Measurements from ENCODE around the gene RFWD3. TPM values are rescaled to one million over a fixed set of nuclear protein-coding genes. Genes with fewer than 3 reads are reported as not detected.
A peak's percentile ranks its signal among the peaks of the same experiment; 100 is the strongest.

Gene RFWD3
- total RNA-seq, 1 donor from 2014 or later = 31.7 TPM

DNA sequence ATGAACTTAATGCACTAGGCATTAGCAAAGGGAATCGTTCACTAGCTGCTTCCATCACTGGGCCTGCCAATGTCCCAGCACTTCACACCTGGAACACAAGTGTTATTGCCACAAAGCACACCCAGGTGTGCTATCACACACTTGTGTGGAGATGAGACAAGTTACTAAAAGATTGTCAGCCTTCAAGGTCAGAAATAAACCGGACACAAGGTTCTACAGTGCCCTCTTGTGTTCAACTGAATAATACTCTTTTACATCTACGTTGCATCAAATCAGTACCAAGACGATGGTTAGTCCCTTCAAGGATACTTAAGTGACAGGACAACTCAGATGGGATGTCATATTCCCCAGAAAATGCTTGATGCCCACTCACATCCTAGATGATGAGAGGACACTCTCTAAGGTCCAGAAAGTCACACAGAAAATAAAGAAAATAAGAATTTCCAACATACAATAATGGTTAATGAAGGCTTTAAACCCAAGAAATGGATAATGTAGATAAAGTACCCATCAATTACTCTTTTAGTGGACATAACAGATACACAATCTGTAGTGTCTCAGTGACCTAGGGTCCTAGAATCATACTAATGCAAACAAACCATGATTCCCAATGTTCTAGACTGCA, 43.4 kb downstream of the RFWD3 start:
- no peak for DNase-seq (ENCODE audit: low read depth, low spot score)

DNA sequence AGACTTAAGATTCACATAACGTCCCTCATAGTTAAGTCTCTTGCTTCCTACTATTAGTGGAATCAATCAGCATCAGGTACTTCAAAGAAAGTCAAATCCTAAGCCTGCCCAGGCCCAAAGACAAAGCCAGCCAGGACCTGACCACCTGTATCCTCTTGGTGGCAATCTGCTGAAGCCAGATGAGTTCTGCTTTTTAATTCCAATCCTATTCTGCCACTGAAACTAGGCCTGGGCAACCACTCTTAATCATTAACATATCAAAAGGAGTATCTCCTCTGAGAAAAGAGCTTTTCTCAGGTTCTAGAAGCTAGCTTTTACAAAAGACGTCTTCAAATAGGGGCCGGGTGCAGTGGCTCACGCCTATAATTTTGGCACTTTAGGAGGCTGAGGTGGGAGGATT, 44.7 kb downstream of the RFWD3 start:
- DNase-seq (ENCODE audit: low read depth, low spot score) = no peak

DNA sequence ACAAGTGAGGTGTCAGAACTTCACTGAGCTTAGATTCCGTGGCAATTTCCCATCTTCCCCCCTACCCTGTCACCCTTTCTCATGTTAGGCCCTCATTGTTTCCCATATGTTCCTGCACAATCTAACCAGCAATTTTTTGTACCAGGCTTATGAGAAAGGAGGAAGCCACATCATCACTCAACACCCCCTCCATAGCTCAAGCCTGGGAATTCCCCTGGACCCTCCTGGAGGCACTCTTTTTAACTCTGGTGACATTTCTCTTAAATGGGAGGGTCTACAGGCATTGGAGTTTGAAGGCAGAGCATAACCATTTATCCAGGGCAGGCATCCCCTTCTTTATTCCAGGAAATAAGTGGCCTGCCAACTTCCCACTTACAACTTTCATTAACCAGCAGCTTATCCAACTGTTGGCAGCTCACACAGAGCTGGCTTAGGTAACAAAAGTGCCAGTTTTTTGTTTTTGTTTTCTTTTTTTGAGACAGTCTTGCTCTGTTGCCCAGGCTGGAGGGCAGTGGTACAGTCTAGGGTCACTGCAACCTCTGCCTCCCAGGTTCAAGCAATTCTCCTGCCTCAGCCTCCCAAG, 49.4 kb downstream of the RFWD3 start:
- DNase-seq (ENCODE audit: low read depth, low spot score) = no peak

DNA sequence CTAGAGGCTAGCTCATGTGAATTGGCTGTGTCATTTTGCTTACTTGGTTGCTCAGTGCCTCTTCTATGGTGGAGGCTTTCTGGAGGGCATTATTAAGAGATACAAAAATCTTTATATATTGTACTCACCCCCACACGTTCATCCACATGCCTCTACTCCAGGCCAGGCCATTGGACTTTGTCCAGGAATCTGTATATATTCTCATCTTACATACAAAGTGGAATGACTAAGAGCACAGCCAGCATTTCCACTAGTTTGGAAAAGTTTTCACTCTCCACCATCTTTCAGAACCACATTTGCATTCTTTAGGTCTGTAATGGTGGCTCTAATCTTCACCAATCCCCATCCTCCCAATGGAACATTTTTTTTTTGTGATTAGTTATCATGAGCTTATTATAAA, 55.0 kb downstream of the RFWD3 start:
- no peak for DNase-seq (ENCODE audit: low read depth, low spot score)

DNA sequence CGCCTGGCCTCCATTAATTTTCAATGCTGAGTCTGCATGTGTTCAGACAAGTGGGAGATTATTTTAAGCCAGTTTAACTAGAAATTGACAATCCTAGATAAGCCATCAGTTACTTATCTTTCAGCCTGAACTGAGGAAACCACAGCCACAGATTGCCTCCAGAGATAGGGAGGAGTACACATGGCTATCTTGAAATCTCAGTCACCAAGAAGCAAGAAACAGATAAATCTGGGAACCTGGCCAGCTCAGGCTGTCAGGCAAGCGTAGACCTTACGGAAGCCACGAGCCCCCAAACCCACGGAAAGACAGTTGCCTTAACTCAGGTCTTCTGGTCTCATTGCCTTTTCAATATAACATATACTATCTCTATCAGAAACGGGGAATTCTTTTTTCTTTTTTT, 57.7 kb downstream of the RFWD3 start:
- no peak for DNase-seq (ENCODE audit: low read depth, low spot score)

- no peak for DNase-seq (ENCODE audit: low read depth, low spot score)
Measured at GRCh38 chr16:74608381-74608780, 58.3 kb downstream of the RFWD3 start.

GRCh38 chr16:74607962-74608356, 58.7 kb downstream of the RFWD3 start:
- DNase-seq (ENCODE audit: low read depth, low spot score) = no peak

DNA sequence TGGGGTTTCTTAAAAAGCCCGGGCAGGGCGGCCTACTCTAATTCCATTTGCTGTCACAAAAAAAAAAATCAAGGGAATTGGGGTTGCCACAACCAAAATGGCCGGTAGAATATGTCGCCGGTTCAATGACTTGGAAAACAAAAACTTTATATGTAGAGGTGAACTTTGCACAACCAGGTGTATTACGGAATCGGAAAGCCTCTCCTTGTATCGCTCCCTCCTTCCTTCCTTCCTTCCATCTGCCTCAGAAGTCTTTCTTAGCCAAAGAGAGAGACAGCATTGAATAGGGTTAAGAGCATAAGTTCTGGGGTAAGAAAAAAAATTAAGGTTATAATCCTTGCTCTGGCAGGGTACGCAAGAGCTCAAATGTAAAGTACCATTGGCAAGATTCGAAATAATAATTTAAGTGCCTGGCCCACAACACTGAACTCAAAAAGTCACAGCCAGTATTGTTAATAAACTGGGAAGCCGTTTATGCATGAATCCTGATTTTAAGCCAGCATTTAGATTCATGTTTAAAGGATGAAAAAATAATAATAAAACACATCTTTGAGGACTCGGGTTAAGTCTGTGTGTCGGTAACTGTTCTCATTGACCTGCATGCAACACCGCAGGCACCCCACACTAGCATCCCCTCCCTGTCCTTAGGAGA, 59.2 kb downstream of the RFWD3 start:
- no peak for DNase-seq (ENCODE audit: low read depth, low spot score)

- peak; percentile 73 for DNase-seq (ENCODE audit: low read depth, low spot score)
Measured at GRCh38 chr16:74606521-74607309, 60.0 kb downstream of the RFWD3 start, which contains the start of gene GLG1. Gene GLG1 (minus strand): TSS chr16:74607114. CDS start chr16:74607094, 20 bp downstream.

DNA sequence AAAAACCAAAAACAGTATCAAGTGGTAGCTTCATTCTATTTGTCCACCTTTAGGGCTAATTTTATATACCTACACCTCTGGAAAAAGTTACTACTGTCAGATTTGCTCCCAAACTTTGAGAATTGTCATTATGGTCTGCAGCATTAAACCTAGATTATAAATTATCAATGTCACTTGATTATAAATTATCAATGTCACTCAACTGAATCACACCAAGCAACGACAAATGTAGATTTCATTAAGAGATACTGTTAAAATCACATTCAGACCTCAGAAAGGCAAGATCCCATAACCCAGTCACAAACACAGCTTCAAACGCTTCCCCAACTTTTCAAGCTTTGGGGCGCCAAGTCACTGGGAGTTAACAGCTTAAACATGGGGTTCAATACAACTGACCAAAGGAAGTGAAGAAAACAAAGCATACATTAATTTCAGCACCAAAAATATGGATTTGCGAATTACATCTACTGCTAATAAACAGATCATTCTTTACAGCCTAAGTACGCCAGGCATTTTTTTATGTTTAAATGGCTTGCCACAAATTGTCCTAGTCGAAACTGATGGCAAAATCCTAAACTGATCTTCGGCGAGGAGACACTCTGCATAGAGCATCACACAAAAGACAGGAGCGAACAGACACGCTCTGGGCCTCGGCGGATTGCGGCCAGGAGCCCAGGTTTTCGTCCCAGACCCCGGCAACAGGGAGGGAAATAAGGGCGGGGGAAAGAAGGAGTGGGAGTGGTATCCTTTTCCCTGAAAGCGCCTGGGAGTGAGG, 60.7 kb downstream of the RFWD3 start:
- DNase-seq (ENCODE audit: low read depth, low spot score) = no peak

- DNase-seq (ENCODE audit: low read depth, low spot score) = no peak
Measured at GRCh38 chr16:74605332-74605731, 61.3 kb downstream of the RFWD3 start.

GRCh38 chr16:74603848-74604247, 62.8 kb downstream of the RFWD3 start:
- no peak for DNase-seq (ENCODE audit: low read depth, low spot score)

DNA sequence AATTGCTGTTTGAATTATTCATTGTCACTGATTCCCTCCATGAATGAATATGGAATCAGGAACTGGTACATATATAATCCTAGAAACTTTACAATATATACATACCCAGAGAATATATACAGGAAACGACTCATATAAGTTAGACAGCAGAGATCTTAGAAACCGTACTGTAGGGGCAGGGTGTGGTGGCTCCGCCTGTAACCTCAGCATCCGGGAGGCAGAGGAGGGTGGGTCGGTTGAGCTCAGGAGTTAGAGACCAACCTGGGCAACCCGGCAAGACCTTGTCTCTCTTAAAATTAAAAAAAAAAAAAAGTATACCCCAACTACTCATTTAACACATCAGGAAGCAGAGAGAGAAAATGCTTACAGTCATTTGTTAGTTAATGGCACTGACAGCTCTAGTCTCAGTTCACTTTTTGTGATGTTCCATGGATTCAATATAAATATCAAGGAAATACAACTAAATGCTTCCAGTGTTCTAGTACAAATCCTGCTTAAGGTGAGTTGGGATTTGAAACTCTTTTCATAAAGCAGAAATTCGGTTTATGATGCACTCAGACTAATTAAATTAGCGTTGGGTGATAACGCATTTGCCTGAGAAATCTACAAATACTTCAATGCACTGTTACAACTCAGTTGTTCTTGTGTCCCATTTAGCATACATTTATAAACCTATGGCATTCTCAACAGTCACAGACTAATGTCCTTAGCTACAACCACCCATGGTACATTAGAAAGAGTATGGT, 65.4 kb downstream of the RFWD3 start:
- DNase-seq (ENCODE audit: low read depth, low spot score) = no peak

- no peak for DNase-seq (ENCODE audit: low read depth, low spot score)
Measured at GRCh38 chr16:74596586-74596985, 70.1 kb downstream of the RFWD3 start.

- DNase-seq (ENCODE audit: low read depth, low spot score) = no peak
Measured at GRCh38 chr16:74592847-74593246, 73.8 kb downstream of the RFWD3 start.

DNA sequence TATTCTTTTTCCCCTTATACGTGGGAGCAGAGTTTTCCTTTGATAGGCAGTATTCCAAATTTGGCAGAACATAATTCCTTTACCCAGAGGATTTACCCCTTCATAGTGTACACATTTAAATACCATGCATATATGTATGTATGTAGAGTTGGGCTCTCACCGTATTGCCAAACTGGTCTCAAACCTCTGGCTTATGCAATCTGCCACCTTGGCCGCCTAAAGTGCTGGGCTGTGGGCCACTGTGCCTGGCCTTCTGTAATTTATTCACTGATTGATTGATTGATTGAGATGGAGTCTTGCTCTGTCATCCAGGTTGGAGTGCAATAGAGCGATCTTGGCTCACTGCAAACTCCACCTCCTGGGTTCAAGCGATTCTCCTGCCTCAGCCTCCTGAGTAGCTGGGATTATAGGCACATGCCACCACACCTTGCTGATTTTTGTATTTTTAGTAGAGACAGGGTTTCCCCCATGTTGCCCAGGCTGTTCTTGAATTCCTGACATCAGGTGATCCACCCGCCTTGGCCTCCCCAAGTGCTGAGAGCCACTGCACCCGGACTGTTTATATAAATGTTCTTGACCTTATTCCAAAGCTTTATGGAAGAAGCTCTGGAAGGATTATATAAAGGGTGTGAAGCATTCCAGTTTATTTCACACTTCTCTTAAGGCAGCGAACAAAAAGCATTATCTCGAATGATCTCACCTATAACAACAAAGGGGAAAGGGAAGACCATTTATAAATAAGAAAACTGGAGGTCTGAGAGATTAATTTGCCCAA, 74.6 kb downstream of the RFWD3 start:
- DNase-seq (ENCODE audit: low read depth, low spot score) = no peak

- no peak for DNase-seq (ENCODE audit: low read depth, low spot score)
Measured at GRCh38 chr16:74586948-74587347, 79.7 kb downstream of the RFWD3 start.

DNA sequence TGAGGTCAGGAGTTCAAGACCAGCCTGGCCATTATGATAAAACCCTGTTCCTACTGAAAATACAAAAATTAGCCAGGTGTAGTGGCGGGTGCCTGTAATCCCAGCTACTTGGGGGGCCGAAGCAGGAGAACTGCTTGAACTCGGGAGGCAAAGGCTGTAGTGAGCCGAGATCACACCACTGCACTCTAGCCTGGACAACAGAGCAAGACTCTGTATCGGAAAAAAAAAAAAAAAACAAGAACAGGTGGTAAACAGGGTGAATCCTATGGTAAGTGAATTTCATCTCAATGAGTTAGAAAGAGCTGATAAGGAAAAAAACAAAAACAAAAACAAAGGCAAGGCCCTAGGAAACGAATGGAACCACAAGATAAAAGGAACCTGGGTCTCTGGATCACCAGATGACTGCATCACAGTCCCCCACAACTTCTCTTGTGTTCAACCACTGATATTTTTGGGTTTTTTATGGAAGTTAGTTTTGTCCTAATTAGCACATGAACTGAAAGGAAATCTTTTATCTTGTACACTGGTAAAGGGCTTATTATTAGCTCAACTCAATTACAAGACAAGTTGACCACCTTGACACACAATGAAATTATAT, 80.7 kb downstream of the RFWD3 start:
- DNase-seq (ENCODE audit: low read depth, low spot score) = no peak

DNA sequence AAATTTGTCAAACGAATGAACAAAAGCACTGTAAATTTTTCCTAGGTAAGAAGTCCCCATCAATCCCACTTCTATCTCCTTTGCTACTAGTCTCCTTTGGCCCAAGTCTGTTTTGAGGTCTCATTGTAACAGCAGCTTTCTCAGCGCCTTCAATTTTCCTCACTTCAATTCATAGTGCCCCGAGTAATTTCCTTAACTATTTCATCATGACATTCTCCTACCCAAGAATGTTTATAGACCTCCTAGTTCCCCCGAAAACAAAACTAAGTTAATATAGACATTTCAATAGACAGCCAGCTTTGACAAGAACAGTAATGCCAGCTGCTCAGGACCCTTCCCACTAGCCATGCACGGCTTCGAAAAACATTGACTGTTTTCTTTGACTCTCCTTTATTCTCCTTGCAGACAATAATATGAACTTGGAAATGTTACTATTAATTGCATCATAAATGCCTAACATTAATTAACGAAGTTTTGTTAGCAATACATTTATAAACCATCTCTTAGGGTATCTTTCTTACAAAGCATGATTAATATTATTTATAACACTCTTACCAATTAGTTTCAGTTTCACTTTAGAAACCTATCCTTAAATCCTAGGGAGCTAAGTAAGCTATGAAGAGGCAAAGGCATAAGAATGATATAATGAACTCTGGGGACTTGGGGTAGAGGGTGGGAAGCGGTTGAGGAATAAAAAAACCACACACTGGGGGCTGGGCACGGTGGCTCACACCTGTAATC, 82.6 kb downstream of the RFWD3 start:
- DNase-seq (ENCODE audit: low read depth, low spot score) = no peak

Measured in pulmonary artery endothelial cell (primary cell).